Neural cell (in vitro differentiated cells): ENCODE measurements around the gene LHFPL4.

ENCODE experiments used
- CTCF ChIP-seq: fragments of 450-650 bp; IDR thresholded peaks from 2 replicates; pipeline ENCODE4 v1.5.1; 2014; ENCODE audit warnings: antibody characterized with exemption, mild to moderate bottlenecking, moderate library complexity; ENCODE audit not compliant: poor library complexity, severe bottlenecking
- EP300 ChIP-seq: fragments of 450-650 bp; conservative IDR thresholded peaks from 2 replicates; pipeline ENCODE4 v1.6.1; 2014; ENCODE audit warnings: antibody characterized with exemption, mild to moderate bottlenecking, moderate library complexity; ENCODE audit not compliant: poor library complexity, severe bottlenecking
- EZH2 ChIP-seq: fragments of 200-600, 300-800 bp; shearing (Covaris generic), sonication (generic); IDR thresholded peaks from 2 replicates; pipeline ENCODE4 v1.6.1; 2014; ENCODE audit warnings: antibody characterized with exemption, low read length, borderline replicate concordance, mild to moderate bottlenecking; ENCODE audit not compliant: insufficient read depth, poor library complexity, severe bottlenecking
- MXI1 ChIP-seq: fragments of 450-650 bp; conservative IDR thresholded peaks from 2 replicates; pipeline ENCODE4 v1.6.1; 2014; ENCODE audit warnings: antibody characterized with exemption, mild to moderate bottlenecking; ENCODE audit not compliant: poor library complexity, severe bottlenecking
- POLR2AphosphoS5 ChIP-seq: IDR thresholded peaks from 2 replicates; pipeline ENCODE4 v1.6.1; 2012
- RAD21 ChIP-seq: fragments of 450-650 bp; conservative IDR thresholded peaks from 2 replicates; pipeline ENCODE4 v1.6.1; 2014; ENCODE audit warnings: antibody characterized with exemption, mild to moderate bottlenecking, moderate library complexity
- REST ChIP-seq: IDR thresholded peaks from 2 replicates; pipeline ENCODE4 v1.6.1; 2012; ENCODE audit warnings: borderline replicate concordance
- TAF1 ChIP-seq: IDR thresholded peaks from 2 replicates; pipeline ENCODE4 v1.6.1; 2012; ENCODE audit warnings: low read depth

- no peak for TF ChIP-seq CTCF
- TF ChIP-seq REST, result no peak
- TF ChIP-seq EP300, result no peak
- no peak for TF ChIP-seq EZH2
- no peak for TF ChIP-seq TAF1
- TF ChIP-seq POLR2AphosphoS5, result no peak
- TF ChIP-seq MXI1, result no peak
- TF ChIP-seq RAD21, result no peak
Observed at GRCh38 chr3:9581742-9582141, 28.1 kb upstream of the LHFPL4 start.
